SKM-1 treated with dmso at 0.1 percent for 144 hours (cell line): ENCODE results near the gene CLDN6.
"Not testable (repeated sequence)": the region's sequence is repeated elsewhere in the genome, so short reads cannot be mapped to it uniquely, and the experiment has no call there.

ENCODE experiments used
- DNase-seq: peaks from one replicate; lab custom pipeline; 2025; ENCODE audit not compliant: unreplicated experiment; lab: John Stamatoyannopoulos, UW

Gene CLDN6

DNA sequence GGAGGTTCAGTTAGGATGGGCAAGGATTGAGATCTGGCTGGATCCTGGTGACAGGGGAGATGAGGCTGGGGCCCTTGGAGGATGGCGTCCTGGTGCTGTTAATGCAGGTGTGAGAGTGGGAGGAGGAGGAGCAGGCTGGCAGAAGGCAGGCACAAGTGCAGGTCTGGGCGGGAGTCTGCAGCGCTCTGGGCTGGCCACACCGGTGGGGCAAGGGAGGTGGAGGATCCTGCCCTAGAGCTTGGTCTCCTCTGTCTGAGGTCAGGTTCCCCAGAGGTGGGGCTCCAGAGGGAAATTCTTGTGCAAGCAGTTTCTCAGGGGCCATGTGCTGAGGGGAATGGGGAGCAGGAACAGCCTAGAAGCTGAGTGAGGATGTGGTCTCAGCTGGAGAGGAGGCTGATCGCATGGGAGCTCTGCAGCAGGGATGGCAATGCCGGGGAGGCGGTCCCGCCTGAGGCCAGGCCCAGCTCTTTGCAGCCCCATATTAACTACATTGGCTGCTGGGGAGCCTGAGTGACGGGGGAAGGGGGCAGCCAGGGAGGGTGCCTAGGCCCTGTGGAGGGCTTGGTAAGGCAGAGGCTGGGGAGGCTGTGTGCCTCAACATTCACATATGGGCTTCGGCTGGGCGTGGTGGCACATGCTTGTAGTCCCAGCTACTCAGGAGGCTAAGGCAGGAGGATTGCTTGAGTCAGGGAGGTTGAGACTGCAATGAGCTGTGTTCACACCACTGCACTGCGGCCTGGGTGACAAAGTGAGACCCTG lies 34.8 kb upstream of the CLDN6 start:
- DNase-seq, result not testable (repeated sequence)

DNA sequence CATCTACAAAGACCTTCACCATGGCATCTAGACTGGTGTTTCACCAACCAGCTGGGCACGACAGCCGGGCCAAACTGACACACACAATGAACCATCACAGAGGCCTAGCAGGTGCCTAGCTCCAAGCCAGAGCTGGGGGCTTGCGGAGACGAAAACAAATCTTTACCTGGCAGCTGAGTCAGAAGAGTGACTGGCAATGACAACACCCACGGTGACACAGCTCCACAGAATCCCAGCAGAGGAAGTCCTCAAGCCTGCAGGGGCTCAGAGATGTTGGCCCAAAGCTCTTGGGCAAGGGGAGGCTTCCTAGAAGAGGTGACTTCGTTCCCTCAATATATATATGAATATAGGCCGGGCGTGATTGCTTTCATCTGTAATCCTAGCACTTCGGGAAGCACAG lies 33.5 kb upstream of the CLDN6 start:
- no peak for DNase-seq

DNA sequence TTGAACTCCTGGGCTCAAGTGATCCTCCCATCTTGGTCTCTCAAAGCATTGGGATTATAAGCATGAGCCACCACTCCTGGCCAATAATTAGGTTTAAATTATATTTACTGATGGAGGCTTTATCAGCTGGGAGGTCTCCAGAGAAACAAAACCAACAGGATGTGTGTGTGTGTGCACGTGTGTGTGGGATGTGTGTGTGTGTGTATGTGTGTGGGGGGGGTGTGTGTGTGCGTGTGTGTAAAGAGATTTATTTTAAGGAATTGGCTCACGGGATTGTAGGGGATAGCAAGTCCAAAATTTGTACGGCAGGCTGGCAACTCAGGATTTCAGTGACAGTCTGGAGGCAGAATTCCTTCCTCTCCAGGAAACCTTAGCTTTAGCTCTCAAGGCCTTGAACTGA lies 33.0 kb upstream of the CLDN6 start:
- no peak for DNase-seq

DNA sequence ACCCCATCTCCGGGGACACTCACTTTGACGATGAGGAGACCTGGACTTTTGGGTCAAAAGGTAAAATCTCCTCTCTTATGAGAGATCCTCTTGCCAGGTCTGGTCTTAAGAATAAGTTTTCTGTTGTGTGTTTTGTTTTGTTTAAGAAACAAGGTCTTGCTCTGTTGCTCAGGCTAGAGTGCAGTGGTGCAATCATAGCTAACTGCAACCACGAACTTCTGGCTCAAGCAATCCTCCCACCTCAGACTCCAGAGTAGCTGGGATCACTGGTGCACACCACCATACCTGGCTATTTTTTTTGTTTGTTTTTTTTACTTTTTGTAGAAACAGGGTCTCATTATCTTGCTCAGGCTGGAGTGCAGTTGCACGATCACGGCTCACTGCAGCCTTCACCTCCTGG lies 32.5 kb upstream of the CLDN6 start:
- no peak for DNase-seq

DNA sequence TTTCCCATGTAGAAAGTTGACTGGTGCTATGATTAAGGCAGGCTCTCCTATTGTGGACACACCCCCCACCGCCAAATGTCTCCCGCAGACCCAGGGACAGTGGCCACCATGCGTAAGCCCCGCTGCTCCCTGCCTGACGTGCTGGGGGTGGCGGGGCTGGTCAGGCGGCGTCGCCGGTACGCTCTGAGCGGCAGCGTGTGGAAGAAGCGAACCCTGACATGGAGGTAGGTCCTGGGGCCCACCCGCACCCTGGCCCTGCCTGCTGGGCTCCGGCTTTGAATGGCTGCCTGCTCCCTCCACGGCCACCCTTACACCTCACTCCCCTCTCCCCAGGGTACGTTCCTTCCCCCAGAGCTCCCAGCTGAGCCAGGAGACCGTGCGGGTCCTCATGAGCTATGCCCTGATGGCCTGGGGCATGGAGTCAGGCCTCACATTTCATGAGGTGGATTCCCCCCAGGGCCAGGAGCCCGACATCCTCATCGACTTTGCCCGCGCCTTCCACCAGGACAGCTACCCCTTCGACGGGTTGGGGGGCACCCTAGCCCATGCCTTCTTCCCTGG lies 32.0 kb upstream of the CLDN6 start:
- DNase-seq, result no peak

DNA sequence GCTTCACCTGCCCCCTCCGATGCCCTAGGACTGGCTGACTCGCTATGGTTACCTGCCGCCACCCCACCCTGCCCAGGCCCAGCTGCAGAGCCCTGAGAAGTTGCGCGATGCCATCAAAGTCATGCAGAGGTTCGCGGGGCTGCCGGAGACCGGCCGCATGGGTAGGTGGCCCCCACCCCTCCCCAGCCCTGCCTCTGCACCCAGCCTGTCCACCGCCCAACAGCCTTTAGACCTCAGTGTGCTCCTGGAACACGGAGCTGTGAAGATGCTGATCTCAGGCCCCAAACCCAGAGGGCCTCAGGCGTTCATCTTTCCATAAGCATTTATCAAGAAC lies 29.4 kb upstream of the CLDN6 start:
- no peak for DNase-seq

DNA sequence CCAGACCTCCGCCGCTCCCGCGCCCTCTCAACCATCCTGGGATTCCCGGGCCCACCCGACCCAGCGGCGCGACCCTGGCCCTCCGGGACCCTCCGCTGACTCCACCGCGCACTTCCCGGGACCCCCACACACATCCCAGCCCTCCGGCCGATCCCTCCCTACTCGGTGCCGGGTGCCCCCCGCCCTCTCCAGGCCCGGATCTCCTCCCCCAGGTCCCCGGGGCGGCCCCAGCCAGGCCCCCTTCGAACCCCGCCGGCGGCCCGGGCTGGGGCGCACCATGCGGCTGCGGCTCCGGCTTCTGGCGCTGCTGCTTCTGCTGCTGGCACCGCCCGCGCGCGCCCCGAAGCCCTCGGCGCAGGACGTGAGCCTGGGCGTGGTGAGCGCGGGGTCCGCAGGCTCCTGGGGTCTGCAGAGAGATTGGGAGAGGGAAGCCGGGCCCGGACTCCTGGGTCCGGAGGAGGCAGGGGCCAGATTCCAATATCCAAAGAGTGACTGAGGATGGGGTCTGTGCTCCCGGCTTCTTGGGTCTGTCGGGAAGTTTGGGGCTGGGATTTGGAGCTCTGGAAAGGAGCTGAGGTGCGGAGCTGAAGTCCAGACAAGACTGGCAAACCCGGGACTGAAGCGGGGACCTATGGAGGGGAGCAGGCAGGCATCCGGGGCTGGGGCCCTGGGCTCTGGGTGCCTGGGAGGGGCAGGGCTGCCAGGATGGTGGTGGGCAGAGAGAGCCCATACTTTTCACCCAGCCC lies 28.8 kb upstream of the CLDN6 start:
- DNase-seq, result no peak

DNA sequence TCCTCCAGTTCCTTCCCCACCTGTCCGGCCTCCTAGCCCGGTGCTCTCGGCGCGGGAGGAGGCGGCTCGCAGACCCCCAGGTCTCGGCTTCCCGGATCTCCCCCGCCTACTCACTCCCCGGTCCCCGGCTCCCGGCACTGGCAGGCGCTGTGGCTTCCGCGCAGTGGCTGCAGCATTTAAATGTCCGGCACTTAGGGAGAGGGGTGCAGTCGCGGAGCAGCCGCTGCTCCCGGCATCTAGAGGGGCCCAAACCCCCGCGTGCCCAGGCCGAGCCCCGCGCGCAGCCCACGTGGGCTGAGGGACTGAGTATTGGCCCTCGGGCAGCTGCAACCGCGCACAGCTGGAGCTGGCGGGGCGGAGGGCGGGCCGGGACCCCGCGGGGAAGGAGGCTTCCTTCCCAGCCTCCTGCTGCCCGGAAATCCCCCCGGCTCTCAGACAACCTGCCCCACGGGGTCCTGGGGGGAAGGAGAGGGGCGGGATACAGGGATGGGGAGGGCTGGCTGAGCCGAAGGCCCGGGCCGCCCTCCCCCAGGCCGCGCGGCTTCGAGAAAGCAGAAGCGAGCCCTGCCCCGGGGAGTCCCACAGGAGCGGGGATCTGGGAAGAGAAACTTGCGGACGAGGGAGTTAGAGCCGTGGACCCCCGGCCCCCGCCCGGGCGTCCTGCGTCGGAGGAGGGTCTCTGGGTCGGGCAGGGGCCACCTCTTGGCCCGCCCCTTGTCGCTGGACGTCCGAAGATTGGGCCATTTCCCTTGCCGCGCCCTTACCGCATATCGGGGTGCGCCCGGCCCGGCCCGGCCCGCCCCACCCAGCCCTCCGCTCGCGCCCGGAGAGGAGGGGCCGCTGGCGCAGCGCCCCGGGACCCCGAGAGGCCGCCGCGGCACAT lies 28.0 kb upstream of the CLDN6 start, which contains the start of gene MMP25:
TSS of gene MMP25 (plus strand) at position 804 of the 883 bp plus-strand sequence. CDS start 357 bp downstream, outside the sequence.
- no peak for DNase-seq

DNA sequence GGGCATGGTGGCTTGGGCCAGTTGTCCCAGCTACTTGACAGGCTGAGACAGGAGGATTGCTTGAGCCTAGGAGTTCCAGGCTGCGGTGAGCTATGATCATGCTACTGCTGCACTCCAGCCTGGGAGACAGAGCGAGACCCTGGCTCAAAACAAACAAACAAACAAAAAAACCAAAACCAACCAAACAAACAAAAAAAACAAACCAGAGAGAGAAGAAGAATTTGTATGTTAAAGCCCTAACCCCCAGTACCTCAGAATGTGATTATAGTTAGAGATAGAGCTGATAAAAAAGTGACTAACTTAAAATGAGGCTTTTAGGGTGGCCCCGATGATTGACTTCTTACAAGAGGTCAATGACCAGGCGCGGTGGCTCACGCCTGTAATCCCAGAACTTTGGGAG lies 26.7 kb upstream of the CLDN6 start:
- no peak for DNase-seq

DNA sequence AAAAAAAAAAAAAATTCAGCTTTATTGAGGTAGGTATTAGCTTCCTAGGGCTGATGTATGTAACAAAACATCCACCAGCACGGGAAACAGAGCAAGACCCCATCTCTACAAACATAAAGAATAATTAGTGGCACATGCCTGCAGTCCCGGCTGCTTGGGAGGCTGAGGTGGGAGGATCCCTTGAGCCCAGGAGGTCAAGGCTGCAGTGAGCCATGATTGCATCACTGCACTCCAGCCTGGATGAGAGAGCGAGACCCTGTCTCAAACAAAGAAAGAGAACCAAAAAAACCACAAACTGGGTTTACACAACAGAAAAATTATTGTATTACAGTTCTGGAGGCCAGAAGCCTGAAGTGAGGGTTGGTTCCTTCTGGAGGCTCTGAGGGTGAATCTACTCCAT lies 24.4 kb upstream of the CLDN6 start:
- no peak for DNase-seq

DNA sequence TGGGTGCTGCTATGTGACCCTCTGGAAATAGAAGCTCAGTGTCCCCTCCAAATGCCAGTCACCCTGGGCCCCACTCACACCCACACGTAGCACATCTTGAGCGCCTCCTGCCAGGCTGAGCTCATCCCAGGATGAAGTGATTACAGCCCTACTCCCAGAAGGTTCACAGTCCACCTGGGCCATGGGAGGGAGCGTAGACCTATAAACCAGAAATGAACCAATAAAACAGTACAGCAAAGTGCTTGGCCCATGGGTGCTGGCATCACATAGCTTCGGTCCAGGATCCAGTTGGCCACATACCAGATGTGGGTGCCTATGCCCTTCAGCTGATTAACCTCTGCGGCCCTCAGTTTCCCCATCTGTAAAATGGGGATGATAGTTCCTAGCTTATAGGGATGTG lies 20.9 kb upstream of the CLDN6 start:
- no peak for DNase-seq

DNA sequence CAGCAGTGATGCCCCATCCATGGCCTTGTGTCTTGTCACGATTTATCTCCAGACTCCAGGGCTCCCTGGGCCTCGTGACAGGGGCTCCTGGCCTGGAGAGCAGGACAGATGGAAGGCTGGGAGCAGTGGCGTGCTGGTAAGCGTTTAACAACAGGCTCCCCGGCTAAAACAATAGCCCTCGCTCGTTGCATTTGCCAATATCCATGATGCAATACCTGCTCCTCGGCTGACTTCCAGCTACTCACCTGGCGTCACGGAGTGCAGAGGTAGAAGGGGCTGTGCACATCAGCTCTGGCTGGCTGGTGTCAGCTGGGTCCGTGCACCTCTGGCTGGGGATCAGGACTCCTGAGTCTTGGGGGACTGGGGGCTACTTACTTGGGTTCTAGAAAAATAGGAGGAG lies 20.3 kb upstream of the CLDN6 start:
- no peak for DNase-seq

DNA sequence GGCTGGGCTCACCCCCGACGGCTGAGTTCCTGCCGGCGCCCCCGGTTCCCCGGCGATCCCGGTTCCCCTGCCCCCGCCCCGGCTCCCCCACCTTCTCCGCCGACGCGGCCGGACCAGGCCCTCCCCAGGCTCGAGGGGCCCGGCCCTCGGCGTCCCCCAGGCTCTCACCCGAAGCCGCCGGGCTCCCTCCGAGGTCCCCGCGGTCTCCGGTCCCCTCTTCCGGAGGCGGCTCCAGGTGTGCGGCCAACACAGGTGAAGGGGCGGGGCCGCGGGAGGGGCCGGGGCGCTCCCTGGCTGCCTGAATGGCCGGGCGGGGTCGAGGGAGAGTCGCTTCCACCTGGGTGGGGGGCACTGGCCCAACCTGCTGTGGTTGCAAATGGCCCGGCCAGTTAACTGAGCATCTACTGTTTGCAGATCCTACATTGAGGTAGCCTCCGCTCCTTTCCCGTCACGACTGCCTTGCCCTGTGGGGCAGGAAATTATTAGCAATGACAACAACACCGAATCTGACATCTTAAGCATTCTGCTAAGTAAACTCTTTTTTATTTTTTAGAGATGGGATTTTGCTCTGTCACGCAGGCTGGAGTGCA lies 18.8 kb upstream of the CLDN6 start, which contains the start of gene BICDL2:
TSS of gene BICDL2 (minus strand) at position 219 of the 590 bp plus-strand sequence. CDS start 1,448 bp downstream, outside the sequence.
- DNase-seq, result no peak

DNA sequence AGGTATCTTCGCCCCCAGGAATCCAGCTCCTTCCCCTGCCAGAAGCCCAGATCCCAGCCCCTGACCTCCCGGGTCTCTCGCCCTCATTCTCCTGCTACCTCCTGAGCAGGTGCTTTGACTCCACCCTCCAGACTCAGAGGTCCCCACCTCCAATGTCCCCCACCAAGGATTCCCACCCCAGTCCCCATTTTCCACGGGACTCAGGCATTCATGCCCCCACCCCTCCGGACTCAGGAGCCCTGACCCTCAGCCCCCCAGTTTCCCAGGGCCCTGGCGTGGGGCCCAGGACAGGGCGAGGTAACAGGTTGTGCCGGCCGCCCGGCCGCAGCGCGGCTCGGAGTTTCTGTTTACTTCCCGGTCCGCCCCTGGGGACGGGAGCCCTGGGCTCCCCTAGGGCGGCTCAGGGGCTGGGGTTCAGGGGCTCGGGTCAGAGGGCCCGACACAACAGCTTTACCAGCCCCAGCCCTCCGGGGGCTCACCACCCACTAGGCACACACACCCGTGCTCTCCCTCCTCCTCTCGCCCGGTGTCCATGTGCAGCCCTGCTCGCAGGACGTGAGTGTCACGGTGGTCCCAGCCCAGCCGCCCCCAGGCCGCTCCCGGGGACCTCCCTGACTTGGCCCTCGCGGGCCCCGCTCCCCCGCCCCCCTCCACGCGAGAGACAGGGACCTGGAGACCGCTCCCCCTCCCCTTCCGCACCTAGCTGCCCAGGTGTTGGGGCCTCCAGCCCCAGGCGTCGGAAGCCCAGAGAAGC lies 18.2 kb upstream of the CLDN6 start:
- no peak for DNase-seq

DNA sequence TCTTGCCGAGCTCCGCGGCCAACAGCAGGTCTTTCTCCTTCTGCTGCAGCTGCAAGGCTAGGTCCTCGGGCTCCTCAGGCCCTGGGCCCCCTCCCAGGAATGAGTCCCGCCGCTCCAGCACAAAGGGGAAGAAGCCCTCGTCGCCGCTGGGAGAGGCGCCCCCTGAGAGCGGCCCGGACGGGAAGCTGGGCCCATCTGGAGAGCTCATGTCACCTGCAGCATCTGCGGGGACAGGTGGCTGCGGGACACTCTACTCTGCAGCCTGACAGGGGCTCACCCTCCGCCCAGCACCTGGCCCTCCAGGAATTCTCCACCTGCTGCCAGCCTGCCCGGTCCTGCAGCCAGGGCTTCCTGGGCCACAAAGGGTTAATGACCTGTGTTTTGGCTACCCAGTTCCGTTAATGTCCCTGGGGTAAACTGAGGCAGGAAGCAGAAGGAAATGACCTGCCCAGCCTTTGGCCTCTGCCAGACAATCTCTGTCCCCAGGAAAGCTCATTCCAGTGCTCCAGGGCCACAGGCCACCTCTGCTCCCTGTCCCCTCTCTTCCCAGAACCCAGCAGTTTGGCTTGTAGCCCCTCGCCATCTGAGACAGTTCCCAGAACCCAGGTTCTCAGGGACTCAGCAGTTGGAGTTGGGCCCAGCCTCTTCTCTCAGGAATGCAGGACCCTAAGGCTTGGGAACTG lies 17.4 kb upstream of the CLDN6 start:
- no peak for DNase-seq

DNA sequence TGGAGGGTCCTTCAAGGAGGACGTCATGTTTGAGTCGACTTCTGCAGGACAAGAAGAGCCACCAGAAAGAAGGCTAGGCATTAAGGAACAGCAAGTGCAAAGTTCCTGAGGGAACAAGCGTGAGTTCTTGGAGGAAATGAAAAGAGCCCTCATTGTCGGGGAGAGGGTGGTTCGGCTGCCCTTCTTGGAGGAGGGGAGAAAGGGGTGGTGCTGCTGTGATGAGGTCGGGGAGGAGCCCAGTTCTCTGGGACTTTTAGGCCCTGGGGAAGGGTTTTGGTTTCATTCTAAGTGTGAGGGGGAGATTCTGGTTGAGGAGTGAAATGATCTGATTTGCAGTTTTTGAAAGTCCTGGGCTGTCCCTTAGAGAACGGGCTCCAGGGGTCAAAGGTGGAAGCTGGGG lies 14.6 kb upstream of the CLDN6 start:
- DNase-seq, result no peak

DNA sequence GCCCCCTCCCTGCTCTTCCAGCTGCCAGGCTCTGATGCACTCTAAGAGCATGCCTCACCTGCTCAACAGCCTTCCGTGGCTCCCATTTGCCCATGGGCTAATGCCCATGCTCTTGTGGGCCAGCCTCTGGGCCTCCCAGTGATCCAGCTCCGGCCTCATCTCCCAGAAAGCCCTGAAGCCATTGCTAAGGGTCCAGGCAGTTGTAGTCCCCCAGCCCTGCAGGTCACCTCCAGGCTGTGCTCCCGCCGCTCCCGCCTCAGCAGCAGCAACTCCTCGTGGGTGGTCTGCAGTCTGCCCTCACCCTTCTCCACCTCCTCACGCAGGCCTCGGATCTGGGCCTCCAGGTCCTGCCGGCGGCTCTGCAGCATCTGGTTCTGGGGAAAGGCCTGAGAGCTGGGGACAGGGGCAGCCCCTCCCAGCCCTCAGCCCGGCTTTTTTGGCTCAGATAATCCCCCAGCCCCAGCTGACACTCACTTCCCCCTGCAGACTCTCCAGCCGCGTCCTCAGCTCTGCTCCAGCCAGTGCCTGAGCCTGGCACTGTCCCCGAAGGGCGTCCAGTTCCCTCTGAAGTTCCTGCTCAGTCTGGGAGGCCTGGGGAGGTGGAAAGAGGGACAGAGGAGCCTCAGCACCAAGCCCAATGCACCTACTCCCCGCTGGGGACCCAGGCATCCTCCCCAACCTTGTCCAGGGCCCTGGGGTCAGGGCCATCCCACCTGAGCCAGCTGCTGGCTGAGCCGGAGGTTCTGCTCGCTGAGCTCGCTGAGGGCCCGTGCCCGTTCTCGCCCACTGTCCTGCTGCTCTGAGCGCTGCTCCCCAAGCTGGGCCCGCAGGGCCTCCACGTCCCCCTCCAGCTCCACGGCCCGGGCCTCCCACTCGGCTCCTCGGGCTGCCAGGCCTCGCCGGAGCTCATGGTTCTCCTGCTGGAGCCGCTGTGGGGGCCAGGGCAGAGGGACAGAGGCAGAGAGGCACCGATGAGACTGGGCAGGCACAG lies 12.5 kb upstream of the CLDN6 start:
- DNase-seq, result no peak

DNA sequence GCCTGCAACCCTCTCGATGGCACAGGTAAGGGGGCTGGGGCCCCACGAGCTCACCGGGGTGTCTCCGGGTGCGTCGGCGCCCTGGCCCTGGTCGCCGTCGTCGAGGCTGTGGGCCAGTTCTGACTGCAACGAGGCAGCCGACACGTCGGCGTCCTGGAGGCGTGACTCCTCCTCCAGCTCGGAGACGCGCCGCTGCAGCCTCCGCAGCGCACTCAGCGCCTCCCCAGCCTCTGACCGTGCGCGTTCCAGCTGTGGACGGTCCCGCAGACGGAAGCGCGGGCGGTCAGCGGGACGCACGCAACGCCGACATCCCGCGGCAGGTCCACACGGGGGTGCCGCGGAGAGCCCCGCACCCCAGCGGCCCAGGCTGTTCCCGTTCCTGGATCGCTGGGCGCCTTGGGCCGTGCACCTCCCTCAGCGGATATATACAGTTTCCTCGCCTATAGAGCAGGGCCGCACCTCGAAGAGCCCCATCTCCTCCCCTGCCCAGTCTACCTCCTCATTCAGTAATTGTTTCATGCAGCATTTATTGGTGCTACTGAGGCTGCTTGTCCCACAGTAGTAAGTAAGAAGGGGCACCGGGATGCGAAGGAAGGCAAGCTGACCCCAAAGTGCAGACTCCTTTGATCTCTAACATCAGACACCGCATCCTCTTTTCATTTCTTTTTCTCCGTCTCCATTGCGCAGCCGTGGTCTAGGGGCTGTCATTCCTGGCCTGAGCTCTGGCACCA lies 11.7 kb upstream of the CLDN6 start:
- DNase-seq, result no peak
